Right lobe of liver (tissue), 4 donors: ENCODE results near the gene SNX32.

ENCODE experiments used
- POLR2A ChIP-seq: fragments of 450-650 bp; IDR thresholded peaks from one replicate; pipeline ENCODE4 v1.6.1; 2017; ENCODE audit warnings: antibody characterized with exemption, mild to moderate bottlenecking
- TF ChIP-seq, protein P1 (sequence below), 4 donors: fragments of 200-600 bp in 3 of 4; fragments of 450-650 bp in 1 of 4; IDR thresholded peaks; one replicate each; pipeline versions ENCODE4 v1.5.1 to v1.8.0; 2016 to 2022; ENCODE audit warnings: antibody characterized with exemption in 4 of 4, mild to moderate bottlenecking in 2 of 4
- donor health status: DM: no; HTN: no; CAD: no.
- donor health status: DM: no; HTN: no; CAD: no.
- donor health status: DM: no; HTN: yes; CAD: no.

DNA sequence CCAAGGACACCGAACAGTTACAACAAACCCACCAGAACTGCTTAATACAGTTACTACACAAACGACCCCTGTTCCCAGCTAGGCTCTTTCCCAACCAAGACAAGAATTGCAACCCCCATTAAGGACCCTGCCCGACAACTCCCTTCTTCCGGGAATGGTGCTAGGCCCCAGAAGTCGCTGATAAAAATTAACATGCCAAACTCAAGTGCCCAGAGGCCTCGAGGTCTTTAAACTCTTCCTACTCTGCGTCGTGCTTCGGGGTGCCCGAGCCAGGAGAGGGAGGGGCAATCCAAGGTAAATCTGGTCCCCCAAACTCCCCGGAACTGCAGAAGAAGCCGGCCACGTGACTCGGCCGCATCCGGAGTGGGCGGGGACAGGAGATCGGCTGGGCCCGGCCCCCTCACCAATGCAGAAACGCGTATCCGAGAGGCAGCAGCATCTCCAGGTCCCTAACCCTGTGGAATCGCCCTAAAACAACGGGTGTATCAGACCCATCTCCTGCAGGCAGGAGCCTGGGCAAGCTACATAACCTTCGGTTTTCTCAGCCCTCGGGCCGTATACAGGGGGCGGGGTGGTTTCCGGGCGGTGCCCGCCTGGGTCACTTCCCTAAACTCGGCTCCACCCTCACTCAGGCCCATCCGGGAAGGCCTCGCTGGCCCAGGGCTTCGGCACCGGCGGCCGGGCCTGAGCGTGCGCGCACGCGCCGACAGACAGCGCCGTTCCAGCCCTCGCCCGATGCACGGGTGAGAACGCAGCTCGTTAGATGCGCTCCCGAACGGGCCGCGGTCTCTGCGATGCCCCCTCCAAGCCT is 23.1 kb downstream of the SNX32 start:
- peak; percentile 68 for TF ChIP-seq POLR2A
- TF ChIP-seq, protein P1, sequence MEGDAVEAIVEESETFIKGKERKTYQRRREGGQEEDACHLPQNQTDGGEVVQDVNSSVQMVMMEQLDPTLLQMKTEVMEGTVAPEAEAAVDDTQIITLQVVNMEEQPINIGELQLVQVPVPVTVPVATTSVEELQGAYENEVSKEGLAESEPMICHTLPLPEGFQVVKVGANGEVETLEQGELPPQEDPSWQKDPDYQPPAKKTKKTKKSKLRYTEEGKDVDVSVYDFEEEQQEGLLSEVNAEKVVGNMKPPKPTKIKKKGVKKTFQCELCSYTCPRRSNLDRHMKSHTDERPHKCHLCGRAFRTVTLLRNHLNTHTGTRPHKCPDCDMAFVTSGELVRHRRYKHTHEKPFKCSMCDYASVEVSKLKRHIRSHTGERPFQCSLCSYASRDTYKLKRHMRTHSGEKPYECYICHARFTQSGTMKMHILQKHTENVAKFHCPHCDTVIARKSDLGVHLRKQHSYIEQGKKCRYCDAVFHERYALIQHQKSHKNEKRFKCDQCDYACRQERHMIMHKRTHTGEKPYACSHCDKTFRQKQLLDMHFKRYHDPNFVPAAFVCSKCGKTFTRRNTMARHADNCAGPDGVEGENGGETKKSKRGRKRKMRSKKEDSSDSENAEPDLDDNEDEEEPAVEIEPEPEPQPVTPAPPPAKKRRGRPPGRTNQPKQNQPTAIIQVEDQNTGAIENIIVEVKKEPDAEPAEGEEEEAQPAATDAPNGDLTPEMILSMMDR (IDR thresholded peaks at IDR 0.05), result no peak
